ENCODE data around the gene RAI2.

RAI2 gene

GRCh38 chrX:17774053-17774452 lies 87.0 kb downstream of the RAI2 start:
- DNase-seq = no peak

- no peak for DNase-seq
Observed at GRCh38 chrX:17773221-17773876, 87.7 kb downstream of the RAI2 start.

DNA sequence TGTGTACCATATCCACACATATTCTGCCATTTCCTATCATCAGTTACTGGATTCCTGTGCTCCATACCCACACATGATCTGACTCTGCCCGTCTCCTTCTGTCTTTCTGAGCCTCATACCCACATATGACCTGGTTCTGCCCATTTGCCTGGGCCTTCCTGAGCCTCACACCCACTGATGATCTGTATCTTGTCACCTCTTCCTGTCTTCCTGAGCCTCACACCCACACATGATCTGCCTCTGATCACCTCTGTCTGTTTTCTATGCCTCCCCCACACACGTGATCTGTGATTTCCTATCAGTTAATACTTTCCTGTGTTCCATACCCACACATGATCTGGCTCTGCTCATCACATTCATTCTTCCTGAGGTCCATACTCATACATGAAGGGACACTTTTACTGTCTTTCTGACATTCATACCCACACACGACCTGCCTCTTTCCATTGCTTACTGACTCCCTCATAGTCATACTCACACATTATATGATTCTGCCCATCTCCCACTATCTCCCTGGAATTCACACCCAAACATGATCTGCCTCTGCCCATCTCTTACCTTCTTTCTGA lies 91.3 kb downstream of the RAI2 start:
- no peak for DNase-seq

DNA sequence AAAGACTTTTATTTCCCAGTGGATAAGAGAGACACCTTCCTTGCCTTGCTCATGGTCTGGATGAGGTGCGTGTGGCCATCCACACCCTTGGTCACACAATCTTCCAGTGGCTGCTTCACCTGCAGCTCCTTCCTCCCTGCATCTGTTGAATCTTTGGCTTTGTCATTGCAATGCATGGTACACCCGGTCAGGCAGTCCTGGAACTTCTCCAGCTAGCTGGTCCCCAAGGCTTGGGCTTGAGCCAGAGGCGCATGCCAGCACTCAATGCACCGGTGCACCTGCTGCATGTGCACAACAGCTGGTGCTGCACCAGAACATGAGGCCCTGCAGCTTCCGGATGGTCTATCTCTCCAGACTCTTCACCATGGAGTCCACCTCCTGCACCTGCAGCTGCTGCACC lies 92.1 kb downstream of the RAI2 start:
- DNase-seq = no peak

DNA sequence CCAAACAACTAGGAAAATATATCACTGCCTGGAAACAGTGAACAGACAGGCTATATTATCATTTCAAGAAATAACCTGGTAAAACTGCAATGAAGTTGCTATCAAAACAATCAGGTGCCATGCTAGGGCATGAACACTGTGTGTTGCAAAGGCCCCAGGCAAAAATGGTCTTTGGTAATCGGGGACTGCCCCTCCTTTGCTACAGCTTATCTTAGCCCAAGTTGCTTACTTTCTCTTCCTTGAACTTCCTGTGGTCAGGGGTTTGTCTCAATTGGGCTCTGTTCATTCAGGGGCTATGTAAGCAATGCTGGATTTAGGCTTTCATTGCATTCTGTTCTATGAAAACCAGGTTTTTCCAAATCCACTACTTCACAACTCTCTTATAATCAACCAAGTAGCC lies 93.4 kb downstream of the RAI2 start:
- DNase-seq = peak; percentile 46

GRCh38 chrX:17759990-17760389 lies 101.1 kb downstream of the RAI2 start:
- no peak for DNase-seq

DNA sequence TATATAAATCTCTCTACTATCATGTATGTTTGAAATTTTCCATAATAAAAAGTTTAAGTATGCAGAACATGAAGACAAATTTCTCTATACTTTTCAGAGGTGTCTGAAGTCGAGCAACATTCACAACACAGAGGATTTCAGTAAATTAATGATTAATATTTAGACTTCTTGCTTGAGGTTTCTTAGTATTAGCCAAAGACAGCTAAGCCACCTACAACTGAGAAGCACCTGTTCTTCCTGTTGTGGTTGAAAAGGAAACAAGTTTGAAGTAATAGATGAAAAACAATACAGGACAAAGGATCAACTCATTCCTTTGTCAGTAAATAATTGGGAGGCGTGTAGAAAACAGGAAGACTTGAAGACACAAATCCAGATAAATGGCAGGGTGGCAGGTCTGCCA lies 102.7 kb downstream of the RAI2 start:
- DNase-seq = no peak

DNA sequence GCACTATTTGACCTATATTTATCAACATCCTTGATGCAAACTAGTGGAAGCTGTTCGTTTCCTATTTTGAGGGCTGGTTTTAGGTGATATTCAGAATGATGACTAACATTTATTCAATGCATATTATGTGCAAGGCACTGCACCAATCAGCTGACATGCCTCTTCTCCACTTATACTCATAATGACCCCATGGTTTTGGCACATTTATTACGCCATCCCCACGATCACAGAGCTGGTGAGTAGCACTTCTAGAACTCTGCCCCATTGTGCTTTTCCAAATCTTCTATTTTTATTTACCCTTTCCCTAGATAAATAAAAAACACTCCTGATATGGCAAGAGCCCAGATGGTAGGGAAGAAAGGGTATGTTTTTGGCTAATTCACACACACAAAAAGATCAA lies 110.7 kb downstream of the RAI2 start:
- DNase-seq = no peak

Measured in OCI-M1 (cell line).